Measurements from ENCODE around the gene MED9. TPM values are rescaled to one million over a fixed set of nuclear protein-coding genes. Genes with fewer than 3 reads are reported as not detected.
"Not testable (repeated sequence)": the region's sequence is repeated elsewhere in the genome, so short reads cannot be mapped to it uniquely, and the experiment has no call there.

MED9 gene
- total and polyA plus RNA-seq, 3 experiments from 2014 or later: 13.5 to 17.9 (median 13.8) TPM

DNA sequence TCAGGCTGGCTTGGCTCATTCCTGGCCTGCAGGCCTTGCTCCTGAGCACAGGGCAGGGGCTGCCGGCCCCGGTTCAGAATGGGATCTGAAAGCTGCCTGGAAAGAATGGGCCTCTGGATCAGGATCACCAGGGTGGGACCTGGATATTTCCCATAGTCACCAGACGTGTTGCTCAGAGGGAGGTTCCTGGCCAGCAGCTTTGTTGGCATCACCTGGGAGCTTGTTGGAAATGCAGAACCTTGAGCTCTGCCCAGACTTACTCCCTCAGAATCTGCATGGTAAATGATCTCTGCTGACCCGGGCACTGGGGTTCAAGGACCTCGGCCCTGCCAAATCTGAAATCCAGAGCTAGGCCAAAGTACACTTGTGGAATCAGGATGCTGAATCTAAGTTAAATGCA is 29.5 kb upstream of the MED9 start:
- Mint-ChIP-seq H3K27me3 (peaks cover 0 to 5% of the 10 kb centered on the region in 2 donors), H3K27ac (no peak overlapping the region), H3K4me1 (no peaks in the 10 kb centered on the region), H3K9me3 (no peaks in the 10 kb centered on the region), H3K36me3 (peaks cover 0 to 3% (median 0%) of the 10 kb centered on the region in 3 donors), H3K4me3 (no peak overlapping the region)
- no peak overlapping the region for H3K4me3 ChIP-seq (ENCODE audit: low read length)
- H3K27me3 ChIP-seq (ENCODE audit: insufficient read depth, low read length, poor library complexity, severe bottlenecking): peaks cover 4% of the 10 kb centered on the region
- CTCF ChIA-PET: interaction anchor here (0.9 kb wide), 1 partner anchor 92 kb away, joined by 3 read pairs; no protein-coding TSS in a partner anchor
- no peak for DNase-seq
- no peak overlapping the region for H3K27ac ChIP-seq (ENCODE audit: low read depth, low read length)
- no peaks in the 10 kb centered on the region for H3K9me3 ChIP-seq (ENCODE audit: low read length)
- H3K36me3 ChIP-seq (ENCODE audit: insufficient read depth, low read length): no peaks in the 10 kb centered on the region
- POLR2A ChIA-PET: no interaction called here
- no peaks in the 10 kb centered on the region for H3K4me1 ChIP-seq (ENCODE audit: insufficient read depth, low read length)

DNA sequence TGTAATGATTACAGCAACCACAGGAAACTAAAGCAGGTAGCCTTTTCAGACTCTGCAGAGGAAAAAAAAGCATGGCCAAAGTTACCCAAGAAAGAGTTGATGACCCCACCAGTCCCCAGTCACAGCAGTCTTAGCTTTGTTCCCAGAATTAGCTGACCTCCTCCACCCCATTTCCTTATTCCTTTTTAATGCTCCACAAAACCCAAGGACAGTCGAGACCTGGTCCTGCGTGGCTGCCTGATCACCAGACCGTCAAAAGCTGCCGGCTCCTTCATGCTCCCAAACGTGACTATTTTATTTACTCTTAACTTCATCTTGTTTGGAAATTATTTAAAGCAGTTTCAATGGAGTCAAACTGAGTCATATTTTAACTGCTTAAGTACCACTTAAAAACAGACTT is 28.7 kb upstream of the MED9 start:
- H3K9me3 Mint-ChIP-seq: no peaks in the 10 kb centered on the region
- H3K27me3 ChIP-seq (ENCODE audit: insufficient read depth, low read length, poor library complexity, severe bottlenecking): peaks cover 4% of the 10 kb centered on the region
- peak overlapping the region in 2 of 8 donors; percentile 47 to 58 for H3K27ac Mint-ChIP-seq
- H3K36me3 Mint-ChIP-seq: peaks cover 0 to 3% (median 0%) of the 10 kb centered on the region in 3 donors
- H3K4me3 ChIP-seq (ENCODE audit: low read length): no peak overlapping the region
- DNase-seq: no peak
- no peaks in the 10 kb centered on the region for H3K4me1 ChIP-seq (ENCODE audit: insufficient read depth, low read length)
- CTCF ChIA-PET: no interaction called here
- POLR2A ChIA-PET: no interaction called here
- H3K27ac ChIP-seq (ENCODE audit: low read depth, low read length): no peak overlapping the region
- H3K36me3 ChIP-seq (ENCODE audit: insufficient read depth, low read length): no peaks in the 10 kb centered on the region
- H3K9me3 ChIP-seq (ENCODE audit: low read length): no peaks in the 10 kb centered on the region
- no peak overlapping the region for H3K4me3 Mint-ChIP-seq
- no peaks in the 10 kb centered on the region for H3K4me1 Mint-ChIP-seq
- H3K27me3 Mint-ChIP-seq: peaks cover 0 to 5% of the 10 kb centered on the region in 2 donors

DNA sequence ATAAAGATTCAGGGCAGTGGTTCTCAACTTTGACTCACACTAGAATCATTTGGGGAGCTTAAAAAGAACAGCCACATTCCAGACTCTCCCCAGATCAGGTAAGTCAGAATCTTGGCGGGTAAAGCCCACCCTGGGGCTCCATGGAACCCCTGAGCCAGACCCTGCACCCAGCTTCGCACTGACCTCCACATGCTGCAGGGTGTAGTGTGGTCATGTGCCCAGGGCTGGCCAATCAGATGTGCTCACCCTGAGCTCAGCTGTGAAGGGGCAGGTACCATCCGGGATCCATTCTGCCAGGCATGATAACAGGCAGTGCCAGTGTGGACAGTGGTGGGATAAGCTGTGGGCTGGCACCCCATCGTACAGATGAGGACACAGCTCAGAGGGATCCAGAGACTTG is 28.1 kb upstream of the MED9 start:
- CTCF ChIA-PET: interaction anchor here (1.1 to 1.3 kb wide), 2 partner anchors 48 to 93 kb away, joined by 4 to 5 read pairs; no protein-coding TSS in a partner anchor

DNA sequence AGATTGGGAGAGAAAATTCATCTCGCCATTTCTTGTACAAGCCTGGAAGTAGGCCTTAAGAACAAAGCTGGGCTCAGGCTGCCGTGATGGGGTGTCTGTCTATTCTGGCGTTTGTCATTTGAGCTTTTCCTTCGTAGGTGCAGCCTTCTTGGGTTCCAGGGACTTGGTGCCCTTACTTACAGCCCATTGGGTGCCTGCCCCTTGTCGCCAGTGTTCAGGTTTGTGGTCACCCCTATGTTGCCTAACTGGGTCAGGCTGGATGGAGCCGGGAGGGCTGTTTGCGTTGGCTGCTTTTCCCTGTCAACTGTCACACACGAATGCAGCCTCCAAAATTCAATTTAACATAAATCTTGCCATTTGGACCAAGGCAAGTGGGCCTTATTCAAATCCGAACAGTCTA is 23.7 kb upstream of the MED9 start:
- H3K36me3 Mint-ChIP-seq: no peaks in the 10 kb centered on the region
- no peaks in the 10 kb centered on the region for H3K4me1 Mint-ChIP-seq
- H3K27me3 Mint-ChIP-seq: peaks cover 2 to 9% of the 10 kb centered on the region in 2 donors
- no peak for DNase-seq
- Histone ChIP-seq H3K36me3 (ENCODE audit: insufficient read depth, low read length) (no peaks in the 10 kb centered on the region), H3K9me3 (ENCODE audit: low read length) (no peaks in the 10 kb centered on the region), H3K27me3 (ENCODE audit: insufficient read depth, low read length, poor library complexity, severe bottlenecking) (peaks cover 4% of the 10 kb centered on the region), H3K4me3 (ENCODE audit: low read length) (no peak overlapping the region), H3K4me1 (ENCODE audit: insufficient read depth, low read length) (no peaks in the 10 kb centered on the region), H3K27ac (ENCODE audit: low read depth, low read length) (no peak overlapping the region)
- CTCF ChIA-PET: interaction anchor here (1.9 kb wide), 1 partner anchor 43 kb away, joined by 4 read pairs; the partner anchor contains the start of gene RASD1
- POLR2A ChIA-PET: interaction anchor here (0.8 kb wide), 1 partner anchor 598 kb away, joined by 7 read pairs; no protein-coding TSS in a partner anchor
- no peak overlapping the region for H3K4me3 Mint-ChIP-seq
- H3K27ac Mint-ChIP-seq: no peak overlapping the region
- H3K9me3 Mint-ChIP-seq: no peaks in the 10 kb centered on the region

More for the DNA sequence above, 28.1 kb upstream of the MED9 start:
- H3K9me3 Mint-ChIP-seq: no peaks in the 10 kb centered on the region
- no peak overlapping the region for H3K4me3 ChIP-seq (ENCODE audit: low read length)
- POLR2A ChIA-PET: no interaction called here
- no peak overlapping the region for H3K27ac ChIP-seq (ENCODE audit: low read depth, low read length)
- H3K27me3 ChIP-seq (ENCODE audit: insufficient read depth, low read length, poor library complexity, severe bottlenecking): peaks cover 4% of the 10 kb centered on the region
- H3K4me3 Mint-ChIP-seq: no peak overlapping the region
- H3K27me3 Mint-ChIP-seq: peaks cover 0 to 6% of the 10 kb centered on the region in 2 donors
- no peaks in the 10 kb centered on the region for H3K36me3 ChIP-seq (ENCODE audit: insufficient read depth, low read length)
- no peak for DNase-seq
- no peak overlapping the region for H3K27ac Mint-ChIP-seq
- H3K4me1 ChIP-seq (ENCODE audit: insufficient read depth, low read length): no peaks in the 10 kb centered on the region
- no peaks in the 10 kb centered on the region for H3K9me3 ChIP-seq (ENCODE audit: low read length)
- peaks cover 0 to 3% (median 0%) of the 10 kb centered on the region in 3 donors for H3K36me3 Mint-ChIP-seq
- no peaks in the 10 kb centered on the region for H3K4me1 Mint-ChIP-seq

DNA sequence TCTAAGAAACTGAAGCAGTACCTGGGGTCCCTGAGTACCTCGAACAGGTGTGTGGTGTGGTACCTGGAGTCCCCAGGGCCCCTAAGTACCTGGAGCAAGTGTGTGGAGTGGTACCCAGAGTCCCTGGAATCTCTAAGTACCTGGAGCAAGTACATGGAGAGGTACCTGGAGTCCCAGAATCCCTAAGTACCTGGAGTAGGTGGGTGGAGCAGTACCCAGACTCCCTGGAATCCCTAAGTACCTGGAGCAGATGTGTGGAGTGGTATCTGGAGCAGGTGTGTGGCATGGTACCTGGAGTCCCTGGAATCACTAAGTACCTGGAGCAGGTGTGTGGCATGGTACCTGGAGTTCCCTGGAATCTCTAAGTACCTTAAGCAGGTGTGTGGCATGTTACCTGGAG is 22.5 kb upstream of the MED9 start:
- Histone ChIP-seq H3K36me3 (ENCODE audit: insufficient read depth, low read length) (no peaks in the 10 kb centered on the region), H3K4me1 (ENCODE audit: insufficient read depth, low read length) (no peaks in the 10 kb centered on the region), H3K9me3 (ENCODE audit: low read length) (no peaks in the 10 kb centered on the region), H3K27ac (ENCODE audit: low read depth, low read length) (no peak overlapping the region), H3K27me3 (ENCODE audit: insufficient read depth, low read length, poor library complexity, severe bottlenecking) (peaks cover 4% of the 10 kb centered on the region), H3K4me3 (ENCODE audit: low read length) (no peak overlapping the region)
- Mint-ChIP-seq H3K27ac (no peak overlapping the region), H3K27me3 (peaks cover 2 to 9% of the 10 kb centered on the region in 2 donors), H3K9me3 (no peaks in the 10 kb centered on the region), H3K36me3 (no peaks in the 10 kb centered on the region), H3K4me3 (no peak overlapping the region), H3K4me1 (no peaks in the 10 kb centered on the region)
- ChIA-PET POLR2A (no interaction called here), CTCF (interaction anchor here (1.9 kb wide), 1 partner anchor 42 kb away, joined by 4 read pairs; the partner anchor contains the start of gene RASD1)
- DNase-seq: no peak

DNA sequence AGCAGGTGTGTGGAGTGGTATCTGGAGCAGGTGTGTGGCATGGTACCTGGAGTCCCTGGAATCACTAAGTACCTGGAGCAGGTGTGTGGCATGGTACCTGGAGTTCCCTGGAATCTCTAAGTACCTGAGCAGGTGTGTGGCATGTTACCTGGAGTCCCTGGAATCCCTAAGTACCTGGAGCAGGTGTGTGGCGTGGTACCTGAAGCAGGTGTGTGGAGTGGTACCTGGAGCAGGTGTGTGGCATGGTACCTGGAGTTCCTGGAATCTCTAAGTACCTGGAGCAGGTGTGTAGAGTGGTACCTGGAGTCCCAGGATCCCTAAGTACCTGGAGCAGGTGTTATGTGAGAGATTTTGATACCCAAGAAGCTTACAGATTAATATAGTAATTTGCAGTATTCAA is 22.1 kb upstream of the MED9 start:
- H3K9me3 Mint-ChIP-seq; H3K27ac ChIP-seq (ENCODE audit: low read depth, low read length); H3K4me1 ChIP-seq (ENCODE audit: insufficient read depth, low read length); POLR2A ChIA-PET; H3K27me3 ChIP-seq (ENCODE audit: insufficient read depth, low read length, poor library complexity, severe bottlenecking); CTCF ChIA-PET; H3K27ac Mint-ChIP-seq; H3K36me3 ChIP-seq (ENCODE audit: insufficient read depth, low read length); H3K4me1 Mint-ChIP-seq; H3K4me3 Mint-ChIP-seq; H3K9me3 ChIP-seq (ENCODE audit: low read length); H3K36me3 Mint-ChIP-seq; H3K27me3 Mint-ChIP-seq; DNase-seq; H3K4me3 ChIP-seq (ENCODE audit: low read length): not testable (repeated sequence)

DNA sequence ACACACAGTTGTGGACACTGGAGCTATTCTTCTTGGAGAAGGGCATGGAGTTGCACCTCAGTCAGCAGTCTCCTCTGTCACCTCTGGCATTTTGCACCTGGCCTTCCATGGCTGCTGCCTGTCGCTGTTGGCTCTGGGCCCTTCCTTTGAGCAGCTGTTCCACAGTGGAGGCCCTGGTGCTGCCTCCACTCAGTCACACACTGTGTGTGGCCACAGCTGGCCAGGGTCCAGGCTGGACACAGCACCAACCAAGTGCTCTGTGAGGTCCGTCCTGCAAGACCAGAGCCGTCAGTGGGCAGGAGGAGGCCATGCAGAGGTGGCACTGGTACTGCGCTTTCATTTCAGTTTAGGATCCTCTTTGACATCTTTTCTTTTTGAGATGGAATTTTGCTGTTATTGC is 21.6 kb upstream of the MED9 start:
- CTCF ChIA-PET: no interaction called here
- H3K27me3 ChIP-seq (ENCODE audit: insufficient read depth, low read length, poor library complexity, severe bottlenecking): peaks cover 4% of the 10 kb centered on the region
- peaks cover 2 to 6% of the 10 kb centered on the region in 2 donors for H3K27me3 Mint-ChIP-seq

DNA sequence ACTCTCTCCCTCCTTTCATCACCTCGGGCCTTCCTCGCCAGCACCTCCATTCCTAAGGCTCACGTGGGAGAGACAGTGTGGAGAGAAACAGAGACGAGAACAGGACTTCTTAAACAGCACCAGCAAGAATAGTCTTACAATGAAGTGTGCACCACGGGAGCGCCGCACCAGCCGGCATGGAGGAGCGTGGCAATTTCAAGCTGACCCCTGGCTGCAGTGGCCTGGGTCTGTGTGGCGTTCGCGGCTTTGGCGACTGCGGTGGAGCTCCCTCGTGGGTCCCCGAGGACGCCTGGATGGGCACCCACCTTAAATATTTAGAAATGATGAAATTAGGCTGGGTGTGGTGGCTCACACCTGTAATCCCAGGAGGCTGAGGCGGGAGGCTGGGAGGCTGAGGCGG is 20.5 kb upstream of the MED9 start:
- H3K36me3 Mint-ChIP-seq: no peaks in the 10 kb centered on the region
- ChIA-PET CTCF (interaction anchor here (1.7 kb wide), 1 partner anchor 40 kb away, joined by 4 read pairs; the partner anchor contains the start of gene RASD1), POLR2A (no interaction called here)
- no peak overlapping the region for H3K4me3 Mint-ChIP-seq
- no peak overlapping the region for H3K27ac ChIP-seq (ENCODE audit: low read depth, low read length)
- DNase-seq: no peak
- no peaks in the 10 kb centered on the region for H3K27me3 ChIP-seq (ENCODE audit: insufficient read depth, low read length, poor library complexity, severe bottlenecking)
- no peaks in the 10 kb centered on the region for H3K9me3 ChIP-seq (ENCODE audit: low read length)
- H3K27ac Mint-ChIP-seq: peak overlapping the region in 1 of 8 donors; percentile 43
- peaks cover 2 to 6% of the 10 kb centered on the region in 2 donors for H3K27me3 Mint-ChIP-seq
- no peaks in the 10 kb centered on the region for H3K36me3 ChIP-seq (ENCODE audit: insufficient read depth, low read length)
- H3K9me3 Mint-ChIP-seq: no peaks in the 10 kb centered on the region
- no peaks in the 10 kb centered on the region for H3K4me1 ChIP-seq (ENCODE audit: insufficient read depth, low read length)
- no peak overlapping the region for H3K4me3 ChIP-seq (ENCODE audit: low read length)
- H3K4me1 Mint-ChIP-seq: peaks cover 0 to 2% (median 0%) of the 10 kb centered on the region in 3 donors

More for the DNA sequence above, 21.6 kb upstream of the MED9 start:
- Mint-ChIP-seq H3K9me3 (no peaks in the 10 kb centered on the region), H3K36me3 (no peaks in the 10 kb centered on the region), H3K27ac (no peak overlapping the region), H3K4me1 (peaks cover 0 to 1% (median 0%) of the 10 kb centered on the region in 3 donors), H3K4me3 (no peak overlapping the region)
- Histone ChIP-seq H3K27ac (ENCODE audit: low read depth, low read length) (no peak overlapping the region), H3K4me3 (ENCODE audit: low read length) (no peak overlapping the region), H3K9me3 (ENCODE audit: low read length) (no peaks in the 10 kb centered on the region), H3K4me1 (ENCODE audit: insufficient read depth, low read length) (no peaks in the 10 kb centered on the region), H3K36me3 (ENCODE audit: insufficient read depth, low read length) (no peaks in the 10 kb centered on the region)
- POLR2A ChIA-PET: no interaction called here
- no peak for DNase-seq

All from CD8-positive, alpha-beta memory T cell (primary cell).